NCI-H226 (cell line): ENCODE results near the gene TRPM2.
"Not testable (repeated sequence)": the region's sequence is repeated elsewhere in the genome, so short reads cannot be mapped to it uniquely, and the experiment has no call there.

Experiments
- DNase-seq: peaks from one replicate; pipeline ENCODE4 v3.0.0-alpha.2; 2015

TRPM2 gene

DNA sequence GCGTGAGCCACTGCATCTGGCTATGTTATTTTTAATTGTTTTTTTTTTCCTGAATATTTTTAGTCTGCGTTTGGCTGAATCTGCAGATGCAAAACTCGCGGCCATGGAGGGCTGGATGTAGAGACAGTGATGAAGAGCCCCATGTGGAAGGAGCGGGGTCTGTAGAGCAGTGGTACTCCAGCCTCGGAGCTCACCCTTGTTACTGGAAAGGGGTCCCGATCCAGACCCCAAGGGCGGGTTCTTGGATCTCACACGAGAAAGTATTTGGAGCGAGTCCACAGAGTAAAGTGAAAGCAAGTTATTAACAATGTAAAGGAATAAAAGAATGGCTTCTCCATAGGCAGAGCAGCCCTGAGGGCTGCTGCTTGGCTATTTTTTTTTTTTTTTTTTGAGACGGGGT, 2.7 kb downstream of the TRPM2 start:
- no peak for DNase-seq

DNA sequence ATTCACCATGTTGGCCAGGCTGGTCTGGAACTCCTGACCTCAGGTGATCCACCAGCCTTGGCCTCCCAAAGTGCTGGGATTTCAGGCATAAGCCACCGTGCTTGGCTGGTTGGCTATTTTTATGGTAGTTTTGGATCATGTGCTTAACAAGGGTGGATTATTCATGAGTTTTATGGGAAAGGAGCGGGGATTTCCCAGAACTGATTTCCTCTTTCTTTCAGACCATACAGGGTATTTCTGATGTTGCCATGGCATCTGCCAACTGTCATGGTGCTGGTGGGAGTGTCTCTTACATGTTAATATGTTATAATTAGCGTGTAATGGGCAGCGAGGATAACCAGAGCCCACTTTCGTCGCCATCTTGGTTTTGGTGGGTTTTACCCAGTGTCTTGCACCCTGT, 3.2 kb downstream of the TRPM2 start:
- DNase-seq, result no peak

DNA sequence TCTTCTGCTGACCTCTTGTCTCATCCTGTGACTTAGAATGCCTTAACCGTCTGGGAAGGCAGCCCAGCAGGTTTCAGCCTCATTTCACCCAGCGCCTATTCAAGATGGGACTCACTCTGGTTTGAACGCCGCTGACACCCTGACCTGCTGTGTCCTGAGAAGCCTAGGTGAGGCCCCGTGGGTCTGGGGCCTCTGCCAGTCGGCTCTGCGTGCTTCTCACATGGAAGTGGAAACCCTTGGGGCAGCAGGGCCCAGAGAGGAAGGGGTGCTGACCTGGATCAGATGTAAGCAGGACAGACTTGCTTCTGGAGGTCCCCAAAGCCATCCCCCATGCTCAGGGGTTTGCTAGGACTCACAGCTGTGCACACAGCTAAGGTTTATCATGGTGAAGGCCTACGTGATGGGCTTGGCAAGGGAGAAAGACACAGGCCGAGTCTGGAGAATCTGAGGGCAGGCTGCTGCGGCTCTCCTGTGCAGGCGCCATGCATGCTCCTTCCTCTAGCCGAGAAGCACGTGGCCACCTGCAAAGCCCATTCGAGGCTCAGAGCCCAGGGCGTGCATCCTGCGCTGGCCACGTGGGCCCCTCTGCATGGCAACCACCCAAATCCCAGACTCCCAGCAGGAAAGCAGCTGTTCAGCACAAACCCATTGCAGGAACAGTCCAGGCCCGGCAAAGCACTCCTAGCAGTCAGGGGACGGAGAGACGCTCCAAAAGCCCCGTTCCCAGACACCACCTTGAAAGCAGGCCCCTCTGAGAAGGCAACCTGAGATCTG, 3.8 kb downstream of the TRPM2 start:
- no peak for DNase-seq

DNA sequence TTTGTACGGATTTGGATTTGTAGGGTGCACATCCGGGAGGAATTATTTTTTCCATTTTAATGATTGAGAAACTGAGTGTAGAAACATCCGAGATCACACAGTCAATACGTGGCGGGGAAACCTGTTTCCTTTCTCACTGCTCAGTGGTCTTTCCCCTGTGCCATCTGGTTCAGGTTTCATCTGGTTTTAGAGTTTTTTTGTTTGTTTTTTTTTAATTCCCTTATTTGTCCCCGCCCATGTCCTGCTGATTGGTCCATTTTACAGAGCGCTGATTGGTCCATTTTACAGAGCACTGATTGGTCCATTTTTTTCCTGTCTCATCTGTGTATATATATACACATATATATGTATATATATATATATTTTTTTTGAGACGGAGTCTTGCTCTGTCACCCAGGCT, 6.0 kb downstream of the TRPM2 start:
- no peak for DNase-seq

DNA sequence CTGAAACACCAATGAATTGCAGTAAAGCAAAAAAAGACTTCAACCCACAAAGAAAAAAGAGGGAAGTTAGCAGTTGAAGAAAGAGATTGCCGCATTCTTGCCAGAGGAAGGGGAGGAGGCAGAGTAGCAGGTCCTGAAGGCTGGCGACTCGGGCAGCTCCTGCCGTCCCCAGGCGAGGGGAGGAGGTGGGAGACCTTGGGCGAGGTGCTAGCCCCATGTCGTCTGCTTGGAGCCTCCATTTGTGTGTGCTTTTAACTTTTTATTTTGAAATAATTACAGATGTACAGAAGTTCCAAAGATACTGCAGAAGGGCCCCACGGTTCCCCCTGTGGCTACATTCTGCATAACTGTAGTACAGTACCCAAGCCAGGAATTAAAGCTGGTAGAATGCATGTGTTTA, 6.7 kb downstream of the TRPM2 start:
- no peak for DNase-seq

DNA sequence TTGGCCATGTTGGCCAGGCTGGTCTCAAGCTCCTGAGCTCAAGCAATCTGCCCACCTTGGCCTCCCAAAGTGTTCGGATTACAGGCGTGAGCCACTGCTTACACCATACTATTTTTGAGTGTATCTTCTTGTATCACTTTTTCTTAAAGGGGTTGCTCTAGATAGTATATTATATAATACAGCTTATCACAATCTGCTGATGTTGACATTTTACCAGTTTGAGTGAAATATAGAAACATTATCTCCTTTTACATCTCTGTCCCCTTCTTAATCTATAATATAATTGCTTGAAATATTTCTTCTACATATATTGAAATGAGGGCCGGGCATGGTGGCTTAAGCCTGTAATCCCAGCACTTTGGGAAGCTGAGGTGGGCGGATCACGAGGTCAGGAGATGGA, 8.5 kb downstream of the TRPM2 start:
- DNase-seq, result not testable (repeated sequence)

DNA sequence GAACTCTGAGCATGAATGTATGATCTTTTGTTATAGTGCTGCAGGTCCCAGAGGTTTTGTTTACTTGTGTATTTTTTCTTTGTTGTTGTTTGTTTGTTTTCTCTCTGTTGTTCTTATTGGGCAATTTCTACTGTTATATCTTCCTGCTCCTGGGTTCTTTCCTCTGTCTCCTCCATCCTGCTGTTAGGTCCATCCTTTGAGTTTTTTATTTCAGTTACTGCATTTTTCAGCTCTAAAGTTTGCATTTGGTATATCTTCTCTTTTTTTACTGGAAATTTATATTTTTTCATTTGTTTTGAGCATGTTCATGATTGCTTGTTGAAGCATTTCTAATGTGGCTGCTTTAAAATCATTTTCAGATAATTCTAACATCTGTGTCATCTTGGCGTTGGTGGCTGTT, 9.9 kb downstream of the TRPM2 start:
- DNase-seq, result no peak

DNA sequence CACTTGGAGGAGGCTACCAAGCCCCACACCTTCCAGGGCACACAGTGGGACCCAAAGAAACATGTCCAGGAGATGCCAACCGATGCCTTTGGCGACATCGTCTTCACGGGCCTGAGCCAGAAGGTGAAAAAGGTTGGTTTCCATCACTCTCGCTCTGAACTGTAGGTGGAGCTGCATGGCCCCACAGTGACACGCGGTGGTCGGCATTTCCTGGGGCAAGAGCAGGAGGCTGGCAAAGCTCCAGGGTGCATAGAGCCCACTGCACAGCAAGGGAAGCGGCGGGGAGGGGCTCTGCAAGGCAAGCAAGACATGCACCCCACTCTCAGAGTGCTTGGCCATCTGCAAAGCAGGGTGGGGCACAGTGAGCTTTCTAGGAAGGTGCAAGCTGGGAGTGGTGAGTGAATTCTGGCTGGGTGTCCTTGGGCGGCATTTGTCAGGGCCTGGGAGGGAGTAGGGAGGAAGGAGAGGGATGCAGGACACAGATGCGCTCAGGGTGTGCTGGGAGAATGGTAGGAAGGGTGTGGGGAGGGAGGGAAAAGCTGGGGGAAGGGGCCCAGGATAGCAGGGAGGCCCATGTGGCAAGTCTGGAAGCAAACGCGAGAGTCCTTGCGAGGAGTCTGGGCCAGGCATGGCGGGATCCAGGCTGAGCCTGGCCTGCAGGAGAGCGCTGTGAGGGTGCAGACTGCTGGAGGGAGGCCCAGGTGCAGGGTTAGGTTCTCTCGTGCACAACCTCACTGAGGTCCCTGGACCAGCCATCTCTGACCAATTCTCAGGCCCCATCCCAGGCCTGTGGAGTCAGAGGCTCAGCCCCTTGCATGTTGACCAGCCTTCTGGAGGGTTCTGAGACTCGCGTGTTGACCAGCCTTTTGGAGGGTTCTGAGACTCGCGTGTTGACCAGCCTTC, 11.0 kb downstream of the TRPM2 start:
- DNase-seq, result no peak

DNA sequence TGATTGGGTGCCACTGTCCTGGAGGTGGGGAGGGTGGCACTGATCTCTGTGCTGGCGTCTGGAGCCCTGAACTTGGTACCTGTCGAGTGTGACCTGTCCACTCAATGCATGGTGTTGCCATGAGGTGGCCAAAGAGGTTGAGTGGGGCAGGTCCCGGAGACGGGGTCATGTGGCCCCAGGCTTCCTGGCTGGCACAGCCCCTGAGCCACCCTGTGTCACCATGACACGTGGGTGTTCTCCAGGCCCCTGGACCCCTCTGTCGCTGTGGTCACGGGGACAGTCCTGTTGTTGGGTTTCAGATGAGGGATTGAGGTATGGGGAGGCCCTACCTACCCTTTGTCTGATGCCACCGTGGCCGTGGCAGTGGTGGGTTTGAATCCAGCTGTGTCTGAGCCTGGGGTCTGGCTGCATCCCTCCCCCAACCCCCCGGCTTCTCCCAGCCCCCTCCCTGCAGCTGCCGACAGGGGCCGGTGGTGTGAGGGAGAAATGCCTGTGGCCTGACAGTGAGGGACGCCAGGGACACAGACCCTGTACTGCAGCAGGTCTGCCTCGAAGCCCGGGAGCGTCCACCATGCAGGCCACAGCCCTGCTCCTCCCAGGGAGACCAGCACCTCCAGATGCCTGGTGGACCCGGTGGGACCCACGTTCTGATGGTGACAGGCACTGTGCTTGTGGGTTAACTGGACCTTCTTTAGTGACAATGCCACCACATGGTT, 12.0 kb downstream of the TRPM2 start:
- DNase-seq, result no peak

DNA sequence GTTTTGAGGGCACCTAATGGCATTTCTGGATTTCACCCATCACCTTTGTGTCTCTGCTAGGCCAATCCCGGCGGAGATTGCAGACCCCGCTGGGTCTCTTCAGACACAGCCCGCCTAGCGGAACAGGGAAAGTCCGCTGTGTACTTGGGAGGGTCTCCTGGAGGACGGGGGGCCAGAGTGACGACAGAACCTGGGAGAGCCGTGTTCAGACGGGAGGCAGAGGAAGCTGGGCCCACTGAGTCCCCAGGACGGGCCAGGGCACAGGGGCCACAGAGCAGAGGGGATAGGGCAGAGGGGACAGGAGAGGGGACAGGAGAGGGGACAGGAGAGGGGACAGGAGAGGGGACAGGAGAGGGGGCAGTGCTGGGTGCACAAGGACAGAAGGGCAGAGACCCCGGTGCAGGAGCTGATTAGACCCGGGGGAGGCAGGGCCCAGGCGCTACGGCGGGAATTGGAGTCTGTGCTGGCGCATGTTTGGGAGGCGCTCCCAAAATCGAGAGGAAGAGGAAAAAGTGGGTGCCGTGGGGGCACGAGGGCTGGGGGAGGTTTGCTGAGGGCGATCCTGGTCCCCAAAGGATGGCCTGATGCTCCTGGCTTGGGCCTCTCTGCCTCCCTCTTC, 12.7 kb downstream of the TRPM2 start:
- DNase-seq, result no peak

DNA sequence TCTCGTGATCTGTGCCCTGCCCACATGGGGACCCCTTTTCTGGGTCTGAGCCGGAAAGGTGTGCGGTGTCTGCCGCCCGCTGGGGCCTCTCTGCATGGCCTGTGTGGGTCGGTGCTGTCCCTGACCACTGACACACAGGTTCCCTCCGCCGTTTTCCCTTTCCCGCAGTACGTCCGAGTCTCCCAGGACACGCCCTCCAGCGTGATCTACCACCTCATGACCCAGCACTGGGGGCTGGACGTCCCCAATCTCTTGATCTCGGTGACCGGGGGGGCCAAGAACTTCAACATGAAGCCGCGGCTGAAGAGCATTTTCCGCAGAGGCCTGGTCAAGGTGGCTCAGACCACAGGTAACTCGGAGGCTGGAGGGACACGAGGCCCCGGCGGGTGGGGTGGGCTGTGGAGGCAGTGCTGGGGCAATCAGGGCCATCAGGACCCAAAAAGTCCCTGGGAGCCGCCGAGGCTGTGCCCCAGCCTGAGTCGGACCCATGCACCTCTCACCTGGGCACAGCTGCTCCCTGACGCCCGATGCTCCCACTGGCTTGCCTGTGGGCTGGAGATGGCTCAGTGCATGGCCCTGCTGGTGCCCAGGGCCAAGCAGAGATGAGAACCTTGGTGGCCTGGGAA, 13.3 kb downstream of the TRPM2 start:
- no peak for DNase-seq

DNA sequence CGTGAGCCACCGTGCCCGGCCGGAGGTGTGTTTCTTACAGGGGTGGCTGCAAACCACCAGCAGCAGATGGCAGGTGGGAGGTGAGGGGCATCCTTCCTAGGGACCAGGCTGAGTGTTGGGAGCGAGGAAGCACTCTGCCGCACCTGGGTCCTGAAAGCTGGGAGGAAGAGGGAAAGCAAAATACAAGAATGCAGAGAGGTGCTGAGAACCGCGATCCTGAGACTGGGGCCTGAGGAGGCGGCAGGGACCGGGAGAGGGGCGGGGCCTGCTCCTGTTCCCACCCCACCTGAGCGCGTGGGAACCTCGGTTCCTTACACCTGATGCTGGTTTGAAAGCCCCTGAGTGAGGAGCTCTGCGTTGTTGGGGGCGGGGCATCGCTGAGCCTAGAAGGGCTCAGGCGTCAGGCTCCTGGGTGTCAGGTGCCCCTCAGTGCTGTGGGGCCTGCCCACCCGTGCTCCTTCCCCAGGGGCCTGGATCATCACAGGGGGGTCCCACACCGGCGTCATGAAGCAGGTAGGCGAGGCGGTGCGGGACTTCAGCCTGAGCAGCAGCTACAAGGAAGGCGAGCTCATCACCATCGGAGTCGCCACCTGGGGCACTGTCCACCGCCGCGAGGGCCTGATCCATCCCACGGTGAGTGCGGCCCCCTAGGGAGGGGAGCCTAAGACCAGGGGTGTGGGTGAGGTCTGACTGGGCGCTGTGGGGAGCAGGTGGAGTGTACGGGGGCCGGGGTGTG, 15.5 kb downstream of the TRPM2 start:
- no peak for DNase-seq

DNA sequence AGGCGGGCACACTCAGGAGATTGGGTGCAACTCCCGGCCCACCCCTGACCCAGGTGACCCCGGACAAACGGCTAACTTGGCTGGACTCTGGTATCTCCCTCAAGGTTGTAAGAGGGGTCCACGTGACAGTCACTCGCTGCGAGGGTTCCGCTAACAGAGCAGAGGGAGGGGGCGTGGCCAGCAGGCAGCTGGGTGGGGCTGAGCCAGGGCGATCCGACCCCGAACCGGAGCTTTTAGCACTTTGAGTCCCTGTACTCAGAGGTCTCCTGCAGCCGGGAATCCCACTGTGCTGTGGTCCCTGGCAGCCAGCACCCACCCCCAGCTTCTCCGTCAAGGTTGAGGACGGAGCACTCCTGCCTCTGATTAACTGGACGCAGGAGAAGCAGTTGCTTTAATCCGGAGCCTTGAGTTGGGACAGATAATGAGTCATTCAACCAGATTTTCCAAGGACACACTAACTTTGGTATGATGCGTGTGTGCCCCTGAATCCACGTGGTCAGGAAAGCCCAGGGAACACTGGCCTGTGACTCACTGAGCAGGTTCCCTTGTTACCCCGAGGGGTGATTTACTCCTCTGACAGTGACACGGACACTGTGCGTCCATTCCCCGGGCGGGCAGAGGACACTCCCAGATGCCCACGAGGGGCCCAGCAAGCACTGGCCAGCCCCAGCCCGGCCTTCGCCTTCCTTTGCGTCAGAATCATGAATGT, 16.8 kb downstream of the TRPM2 start:
- peak; percentile 4 for DNase-seq

DNA sequence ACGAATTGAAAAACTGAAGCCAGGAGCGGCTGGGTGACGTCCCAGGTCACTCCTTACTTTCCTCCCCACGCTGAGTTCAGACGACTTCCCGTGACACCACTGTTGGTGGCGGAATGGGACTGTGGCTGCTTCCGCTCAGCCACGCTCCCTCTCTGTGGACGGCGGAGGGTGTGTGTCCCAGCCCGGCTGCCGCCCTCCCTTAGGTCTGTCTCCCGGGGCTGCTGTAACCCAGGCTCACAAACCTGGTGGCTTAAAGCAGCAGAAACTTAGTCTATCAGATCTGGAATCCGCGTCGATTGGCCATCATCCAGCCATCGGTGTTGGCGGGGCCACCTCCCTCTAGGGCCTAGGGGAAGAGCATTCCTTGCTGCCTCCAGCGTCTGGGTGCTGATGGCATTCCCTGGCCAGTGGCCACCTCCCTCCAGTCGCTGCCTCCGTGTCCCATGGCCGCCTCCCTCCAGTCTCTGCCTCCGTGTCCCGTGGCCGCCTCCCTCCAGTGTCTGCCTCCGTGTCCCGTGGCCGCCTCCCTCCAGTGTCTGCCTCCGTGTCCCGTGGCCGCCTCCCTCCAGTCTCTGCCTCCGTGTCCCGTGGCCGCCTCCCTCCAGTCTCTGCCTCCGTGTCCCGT, 17.5 kb downstream of the TRPM2 start:
- no peak for DNase-seq

DNA sequence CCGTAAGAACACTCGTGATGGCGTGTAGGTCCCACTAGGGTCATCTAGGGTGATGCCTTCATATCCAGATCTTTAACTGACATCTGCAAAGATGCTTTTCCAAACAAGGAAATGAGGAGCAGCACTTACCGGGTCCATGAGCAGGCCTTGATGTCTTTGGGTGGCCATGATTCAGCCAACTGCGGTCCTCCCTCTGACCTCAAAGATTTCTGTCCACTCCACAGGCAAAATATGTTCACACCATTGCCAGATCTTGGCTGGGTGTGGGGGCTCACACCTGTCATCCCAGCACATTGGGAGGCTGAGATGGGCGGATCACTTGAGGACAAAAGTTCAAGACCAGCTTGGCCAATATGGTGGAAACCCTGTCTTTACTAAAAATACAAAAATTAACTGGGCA, 18.2 kb downstream of the TRPM2 start:
- no peak for DNase-seq

DNA sequence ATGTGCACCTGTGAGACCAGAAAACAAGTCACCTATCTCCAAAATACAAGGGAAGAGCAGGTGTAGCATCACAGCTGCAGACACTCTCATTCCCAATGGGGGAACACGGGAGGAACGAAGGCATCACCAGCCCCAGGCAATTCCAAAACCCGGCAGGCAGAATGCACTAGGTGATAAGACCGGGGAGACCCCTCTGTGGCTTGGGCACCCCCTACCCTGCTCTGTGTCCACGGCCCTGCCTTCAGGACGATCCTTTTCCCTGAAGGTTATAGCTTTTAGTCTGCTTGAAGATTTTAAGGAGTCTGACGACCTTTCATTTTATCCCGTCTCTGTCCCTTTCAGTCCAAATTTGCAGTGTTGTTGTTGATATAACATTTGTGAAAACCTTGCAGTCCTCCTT, 19.2 kb downstream of the TRPM2 start:
- DNase-seq, result no peak

DNA sequence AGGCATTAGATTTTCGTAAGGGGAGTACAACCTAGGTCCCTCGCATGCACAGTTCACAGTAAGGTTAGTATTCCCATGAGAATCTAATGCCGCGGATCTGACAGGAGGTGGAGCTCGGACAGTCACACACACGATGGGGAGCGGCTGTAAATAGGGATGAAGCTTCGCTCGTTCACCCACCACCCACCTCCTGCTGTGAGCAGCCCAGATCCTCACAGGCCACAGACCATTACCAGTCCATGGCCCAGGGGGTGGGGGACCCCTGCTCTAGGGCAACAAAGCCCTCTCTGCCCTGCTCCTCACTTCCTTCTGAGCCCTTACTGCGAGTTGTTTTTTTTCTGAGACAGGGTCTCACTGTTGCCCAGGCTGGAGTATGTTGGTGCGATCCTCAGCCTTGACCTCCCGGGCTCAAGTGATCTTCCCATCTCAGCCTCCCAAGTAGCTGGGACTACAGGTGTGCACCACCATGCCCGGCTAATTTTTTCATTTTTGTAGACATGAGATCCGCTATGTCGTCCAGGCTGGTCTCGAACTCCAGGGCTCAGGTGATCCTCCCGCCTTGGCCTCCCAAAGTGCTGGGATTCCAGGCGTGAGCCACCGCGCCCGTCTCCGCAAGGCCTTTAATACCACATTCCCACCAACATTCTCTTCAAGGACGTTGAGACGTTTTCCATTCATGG, 21.3 kb downstream of the TRPM2 start:
- no peak for DNase-seq

DNA sequence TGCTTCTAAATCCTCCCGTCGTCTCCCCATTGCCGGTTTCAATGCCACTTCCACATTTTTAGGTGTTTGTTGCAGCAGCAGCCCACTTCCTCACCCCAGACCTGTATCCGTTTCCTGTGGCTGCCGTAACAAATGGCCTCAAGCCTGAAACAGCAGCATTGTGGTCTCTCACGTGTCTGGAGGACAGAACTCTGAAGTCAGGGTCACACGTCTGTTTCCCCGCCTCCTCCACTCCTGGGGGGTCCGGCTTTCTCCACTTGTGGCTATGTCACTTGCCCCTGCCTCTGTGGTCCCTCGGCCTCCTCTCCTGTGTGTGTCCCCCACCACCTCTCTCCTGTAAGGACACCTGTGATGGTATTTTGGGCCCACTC, 21.8 kb downstream of the TRPM2 start:
- no peak for DNase-seq

DNA sequence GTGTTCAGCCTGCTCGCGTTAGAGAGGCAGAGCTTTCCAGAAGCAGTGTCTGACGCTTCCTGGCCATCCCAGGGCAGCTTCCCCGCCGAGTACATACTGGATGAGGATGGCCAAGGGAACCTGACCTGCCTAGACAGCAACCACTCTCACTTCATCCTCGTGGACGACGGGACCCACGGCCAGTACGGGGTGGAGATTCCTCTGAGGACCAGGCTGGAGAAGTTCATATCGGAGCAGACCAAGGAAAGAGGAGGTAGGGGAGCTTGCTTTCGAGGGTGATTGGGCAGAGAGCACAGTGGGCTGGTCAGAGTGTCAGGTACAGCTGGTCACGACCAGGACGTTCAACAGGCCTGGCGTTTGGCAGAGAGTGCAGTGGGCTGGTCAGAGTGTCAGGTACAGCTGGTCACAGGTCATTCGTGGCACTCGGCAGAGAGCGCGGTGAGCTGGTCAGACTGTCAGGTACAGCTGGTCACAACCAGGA, 22.4 kb downstream of the TRPM2 start:
- no peak for DNase-seq

DNA sequence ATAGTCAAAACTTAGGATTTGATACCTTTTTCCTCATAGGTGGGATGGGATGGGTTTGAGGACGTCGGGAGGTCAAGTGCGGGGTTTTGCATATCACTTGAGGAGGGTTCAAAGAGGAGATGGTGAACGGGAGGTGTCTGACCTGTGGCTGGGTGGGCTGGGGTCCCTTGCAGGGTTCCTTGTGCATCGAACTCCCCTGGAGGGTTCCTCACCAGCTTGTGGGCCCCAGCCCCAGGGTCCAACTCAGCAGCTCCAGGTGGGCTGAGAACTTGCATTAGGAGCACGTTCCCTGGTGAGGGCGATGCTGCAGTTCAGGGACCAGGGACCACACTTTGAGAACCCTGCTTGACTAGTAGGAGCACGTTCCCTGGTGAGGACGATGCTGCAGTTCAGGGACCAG, 23.2 kb downstream of the TRPM2 start:
- no peak for DNase-seq
